Heart right ventricle (tissue), 16 donors: ENCODE results near the gene PNMA8C. TPM values are rescaled to one million over a fixed set of nuclear protein-coding genes. Genes with fewer than 3 reads are reported as not detected.

Experiments
- ATAC-seq, 8 donors: fragments of 200-7000 bp; cut with Tn5 transposase; one replicate each; pipeline ENCODE4 v1.9.1; 2020; ENCODE audit warnings: mild to moderate bottlenecking in 8 of 8, moderate library complexity in 8 of 8, moderate number of reproducible peaks in 1 of 8
- DNase-seq, 2 donors: peaks; one replicate each; pipeline ENCODE4 v3.0.0-alpha.2; 2020
- H3K27ac ChIP-seq, 10 donors: fragments of 200-600 bp; sonication (generic) in 2 of 10; one replicate each; pipeline versions ENCODE4 v1.5.0 to v1.8.0; 2020 to 2022; ENCODE audit warnings: mild to moderate bottlenecking in 3 of 10
- H3K27me3 ChIP-seq, 7 donors: fragments of 200-600 bp; one replicate each; pipeline ENCODE4 v1.8.0; 2021 to 2022; ENCODE audit warnings: mild to moderate bottlenecking in 2 of 7
- H3K36me3 ChIP-seq, 9 donors: fragments of 200-600 bp; sonication (generic) in 1 of 9; one replicate each; pipeline versions ENCODE4 v1.5.0 to v1.8.0; 2020 to 2022; ENCODE audit warnings: mild to moderate bottlenecking in 2 of 9
- H3K4me1 ChIP-seq, 9 donors: fragments of 200-600 bp; sonication (generic) in 1 of 9; one replicate each; pipeline versions ENCODE4 v1.5.0 to v1.8.0; 2020 to 2022; ENCODE audit warnings: mild to moderate bottlenecking in 4 of 9
- H3K4me3 ChIP-seq, 10 donors: fragments of 200-600 bp; sonication (generic) in 2 of 10; one replicate each; pipeline versions ENCODE4 v1.5.0 to v1.8.0; 2020 to 2022; ENCODE audit warnings: mild to moderate bottlenecking in 7 of 10, moderate library complexity in 2 of 10
- H3K9me3 ChIP-seq, 11 donors: fragments of 200-600 bp in 10 of 11; sonication (generic) in 2 of 11; one replicate each; pipeline versions ENCODE4 v1.5.0 to v1.8.0; 2013 to 2022; ENCODE audit warnings: mild to moderate bottlenecking in 2 of 11, control low read depth in 1 of 11, moderate library complexity in 1 of 11
- CTCF ChIP-seq, 9 donors: fragments of 200-600 bp; sonication (generic) in 2 of 9; IDR thresholded peaks; one replicate each; pipeline versions ENCODE4 v1.5.0 to v1.8.0; 2021 to 2022; ENCODE audit warnings: antibody characterized with exemption in 9 of 9, mild to moderate bottlenecking in 5 of 9, moderate library complexity in 1 of 9
- WGBS, 2 donors: extraction: QIAGEN DNeasy Blood & Tissue Kit; methylation state at CpG; one replicate each; pipeline ENCODE4 v1.1.7; 2013; ENCODE audit warnings: inconsistent platforms in 1 of 2; 5-methylcytosine and 5-hydroxymethylcytosine counted together
- intact Hi-C, 10 donors: fragments of 100-400 bp; cut with DNase I; formaldehyde crosslinking; loops; one replicate each; pipeline versions ENCODE4 v1.11.1 to v1.14.2; 2022
- polyA plus RNA-seq, 2 donors: library from polyadenylated mRNA; stranded (reverse); fragments of 200-250 nt; gene quantifications; one replicate each; pipeline ENCODE4 v1.2.3, GENCODE V29; 2013
- total RNA-seq, 10 donors: library from RNA; stranded (reverse); fragmentation: NEBNext Ultra II Directional in 3 of 10; extraction: Animal tissue kit (Norgen Biotek cat#: 25700) in 3 of 10; gene quantifications; one replicate each; pipeline versions ENCODE4 v1.2.1 to v1.2.4, GENCODE V29; 2021 to 2023
- donor health status: Arrhythmogenic right ventricular cardiomyopathy.
- donor health status: ischemic (EF 13 %, LVEDD 7.1; RV severe dilation, severe dysfunction).
- donor health status: healthy with polysubstance abuse.
- donor health status: DM: no; HTN: yes; CAD: no.
- donor health status: DM: no; HTN: no; CAD: no.
- donor health status: ischemic (EF 25% LVEDD 6.9; RV normal size, moderate dysfunction).
- donor health status: ischemic (EF 25% LVEDD 5.7; RV mildly dilated, moderate dysfunction).
- donor health status: healthy.
- donor health status: DM: yes; HTN: yes; CAD: no.
- donor health status: Ischemic cardiomyopathy.
- donor health status: ischemic (EF 35%, LVEDD 5.7; RV mildly dilated, moderate dysfunction).
- donor health status: nonischemic (EF 11% LVEDD 7.7; RV severe dilation, severe dysfunction).
- donor health status: DM: yes; HTN: yes; CAD: no.
- donor health status: PGD.
- donor health status: ischemic (EF 29% LVEDD 5.4; RV normal size, mild dysfunction).
- donor health status: nonischemic (EF 23%, LVEDD 6.1; RV moderate dilation, normal function).

PNMA8C gene
- total and polyA plus RNA-seq, 12 donors: 0.01 to 0.13 (median 0.07) TPM; not detected in 5

GRCh38 chr19:46413262-46414031, 15.3 kb downstream of the PNMA8C start, which contains the start of gene CCDC8:
Gene CCDC8 (minus strand): TSS chr19:46413564. CDS start chr19:46412810, 754 bp downstream.
- peak; percentile 86 to 91 for DNase-seq
- H3K4me3 ChIP-seq: peak within 1 kb of the TSS; percentile 50 to 75 (median 62)
- peaks cover 3 to 62% (median 24%) of the 10 kb centered on the region in 9 donors for H3K4me1 ChIP-seq
- peak; percentile 91 to 96 (median 93) for ATAC-seq
- peaks cover 0 to 7% (median 0%) of the 10 kb centered on the region in 9 donors for H3K36me3 ChIP-seq
- intact Hi-C loops: no loop called here
- peaks cover 0 to 77% (median 41%) of the 10 kb centered on the region in 7 donors for H3K27me3 ChIP-seq
- no peak for TF ChIP-seq CTCF (IDR thresholded peaks at IDR 0.05)
- 9 to 10% methylated on average over 46 of the region's 46 CpGs for WGBS, 2 donors
- H3K27ac ChIP-seq: peak within 1 kb of the TSS; percentile 86 to 96 (median 89)
- no peaks in the 10 kb centered on the region for H3K9me3 ChIP-seq

- peak in 4 of 8 donors; percentile 1 to 14 (median 5) for ATAC-seq
- Histone ChIP-seq H3K27ac (peak overlapping the region; percentile 86 to 96 (median 89)), H3K4me3 (peak overlapping the region; percentile 50 to 75 (median 62)), H3K36me3 (peaks cover 0 to 7% (median 0%) of the 10 kb centered on the region in 9 donors), H3K27me3 (peaks cover 0 to 83% (median 43%) of the 10 kb centered on the region in 7 donors), H3K9me3 (no peaks in the 10 kb centered on the region), H3K4me1 (peaks cover 4 to 68% (median 26%) of the 10 kb centered on the region in 9 donors)
- WGBS, 2 donors: 5 to 6% methylated on average over 29 of the region's 29 CpGs
- TF ChIP-seq CTCF (IDR thresholded peaks at IDR 0.05): no peak
- no peak for DNase-seq
- intact Hi-C loops: no loop called here
These were observed 16.0 kb downstream of the PNMA8C start for GRCh38 chr19:46412650-46413261.

- Histone ChIP-seq H3K9me3 (no peaks in the 10 kb centered on the region), H3K4me3 (peak overlapping the region; percentile 50 to 75 (median 62)), H3K27me3 (peaks cover 0 to 83% (median 46%) of the 10 kb centered on the region in 7 donors), H3K4me1 (peaks cover 4 to 73% (median 27%) of the 10 kb centered on the region in 9 donors), H3K27ac (peak overlapping the region; percentile 86 to 96 (median 89)), H3K36me3 (peaks cover 0 to 7% (median 0%) of the 10 kb centered on the region in 9 donors)
- DNase-seq (no peak), ATAC-seq (no peak)
- TF ChIP-seq CTCF (IDR thresholded peaks at IDR 0.05): peak in 1 of 9 donors; percentile 23
- 22 to 25% methylated on average over 54 of the region's 54 CpGs for WGBS, 2 donors
- intact Hi-C loops: no loop called here
These were observed 16.6 kb downstream of the PNMA8C start for GRCh38 chr19:46411925-46412649.
